Liver (tissue), 9 donors: ENCODE results near the gene OR10A3. TPM values are rescaled to one million over a fixed set of nuclear protein-coding genes. Genes with fewer than 3 reads are reported as not detected.

Experiments used
- DNase-seq: peaks from one replicate; pipeline ENCODE4 v3.0.0-alpha.2; 2017; ENCODE audit warnings: low spot score
- H3K27ac ChIP-seq, 2 donors: one replicate each; pipeline ENCODE4 v1.7.0; 2013; ENCODE audit warnings: inconsistent platforms in 2 of 2, low read length in 2 of 2, control low read depth in 1 of 2, low read depth in 1 of 2, mild to moderate bottlenecking in 1 of 2
- H3K27me3 ChIP-seq, 4 donors: one replicate each; pipeline versions ENCODE4 v1.6.1 to v1.7.0; 2013; ENCODE audit warnings: low read length in 3 of 4, inconsistent platforms in 1 of 4, mild to moderate bottlenecking in 1 of 4, moderate library complexity in 1 of 4; ENCODE audit not compliant: control insufficient read depth in 4 of 4, insufficient read depth in 4 of 4
- H3K36me3 ChIP-seq, 4 donors: one replicate each; pipeline versions ENCODE4 v1.6.1 to v1.7.0; 2013; ENCODE audit warnings: low read length in 3 of 4, mild to moderate bottlenecking in 3 of 4, low read depth in 1 of 4, moderate library complexity in 1 of 4; ENCODE audit not compliant: control insufficient read depth in 4 of 4, insufficient read depth in 3 of 4
- H3K4me1 ChIP-seq, 4 donors: one replicate each; pipeline versions ENCODE4 v1.6.1 to v1.7.0; 2013; ENCODE audit warnings: low read length in 3 of 4, mild to moderate bottlenecking in 3 of 4, moderate library complexity in 1 of 4; ENCODE audit not compliant: control insufficient read depth in 4 of 4, insufficient read depth in 4 of 4
- H3K4me3 ChIP-seq, 3 donors: one replicate each; pipeline versions ENCODE4 v1.6.1 to v1.7.0; 2013; ENCODE audit warnings: low read length in 3 of 3, control low read depth in 1 of 3, low read depth in 1 of 3, mild to moderate bottlenecking in 1 of 3
- H3K9ac ChIP-seq, 2 donors: one replicate each; pipeline ENCODE4 v1.7.0; 2013; ENCODE audit warnings: low read length in 2 of 2, mild to moderate bottlenecking in 2 of 2, moderate library complexity in 2 of 2, control low read depth in 1 of 2, low read depth in 1 of 2
- H3K9me3 ChIP-seq, 4 donors: one replicate each; pipeline versions ENCODE4 v1.6.1 to v1.7.0; 2013; ENCODE audit warnings: low read length in 3 of 4; ENCODE audit not compliant: control insufficient read depth in 4 of 4
- EGR1 ChIP-seq, 2 donors: IDR thresholded peaks; 2 replicates each; pipeline ENCODE4 v1.6.1; 2016 to 2018; ENCODE audit warnings: antibody characterized with exemption in 2 of 2, low read depth in 2 of 2
- FOXA1 ChIP-seq: IDR thresholded peaks from 2 replicates; pipeline ENCODE4 v1.6.1; 2016; ENCODE audit warnings: antibody characterized with exemption
- FOXA2 ChIP-seq: IDR thresholded peaks from 2 replicates; pipeline ENCODE4 v1.6.1; 2016; ENCODE audit warnings: antibody characterized with exemption
- GABPA ChIP-seq, 2 donors: IDR thresholded peaks in 1 of 2; conservative IDR thresholded peaks in 1 of 2; 2 replicates each; pipeline ENCODE4 v1.6.1; 2016; ENCODE audit warnings: antibody characterized with exemption in 2 of 2, mild to moderate bottlenecking in 1 of 2, moderate library complexity in 1 of 2
- HNF4A ChIP-seq, 2 donors: conservative IDR thresholded peaks; 2 replicates each; pipeline ENCODE4 v1.6.1; 2016; ENCODE audit warnings: antibody characterized with exemption in 2 of 2, mild to moderate bottlenecking in 2 of 2
- RAD21 ChIP-seq, 2 donors: IDR thresholded peaks; 2 replicates each; pipeline ENCODE4 v1.6.1; 2016; ENCODE audit warnings: antibody characterized with exemption in 2 of 2, mild to moderate bottlenecking in 2 of 2
- REST ChIP-seq: IDR thresholded peaks from 2 replicates; pipeline ENCODE4 v1.6.1; 2016; ENCODE audit warnings: antibody characterized with exemption, mild to moderate bottlenecking
- RXRA ChIP-seq, 2 donors: IDR thresholded peaks; 2 replicates each; pipeline ENCODE4 v1.6.1; 2017 to 2018; ENCODE audit warnings: antibody characterized with exemption in 2 of 2, mild to moderate bottlenecking in 1 of 2
- ZBTB33 ChIP-seq: IDR thresholded peaks from 2 replicates; pipeline ENCODE4 v1.6.1; 2016; ENCODE audit warnings: antibody characterized with exemption
- WGBS: extraction: QIAGEN DNeasy Blood & Tissue Kit; methylation state at CpG from one replicate; pipeline ENCODE4 v1.1.7; 2013; 5-methylcytosine and 5-hydroxymethylcytosine counted together
- polyA plus RNA-seq, 2 donors: library from polyadenylated mRNA; stranded (reverse) in 1 of 2; unstranded in 1 of 2; fragments of 200-250 nt in 1 of 2; fragments of >200 nt in 1 of 2; fragmentation: Nextera tagmentation in 1 of 2; extraction: Ambion mirVana in 1 of 2; gene quantifications; one replicate each; pipeline versions ENCODE4 v1.2.1 to v1.2.3, GENCODE V29; 2013 to 2015
- total RNA-seq, 2 donors: library from RNA; depleted of rRNA; stranded (reverse); fragments of >200 nt; gene quantifications; one replicate each; pipeline ENCODE4 v1.2.3, GENCODE V29; 2014
- donor health status: healthy.
- donor health status: healthy.
- donor health status: healthy.
- donor health status: healthy.
- donor health status: healthy.

OR10A3 gene
- total and polyA plus RNA-seq, 4 donors = not detected

GRCh38 chr11:7901319-7901854 is 40.1 kb downstream of the OR10A3 start:
- TF ChIP-seq ZBTB33 (no peak), REST (no peak)

GRCh38 chr11:7900686-7901085 is 40.8 kb downstream of the OR10A3 start:
- Histone ChIP-seq H3K4me1 (peaks cover 0 to 16% (median 15%) of the 10 kb centered on the region in 4 donors), H3K27ac (no peak overlapping the region), H3K9ac (no peak overlapping the region), H3K36me3 (no peaks in the 10 kb centered on the region), H3K4me3 (no peak overlapping the region), H3K9me3 (no peaks in the 10 kb centered on the region), H3K27me3 (no peaks in the 10 kb centered on the region)
- 67% methylated on average over 4 of the region's 4 CpGs for WGBS
- no peak for DNase-seq
- TF ChIP-seq HNF4A (conservative IDR thresholded peaks at IDR 0.05) (peak in 1 of 2 donors; percentile 43), EGR1 (IDR thresholded peaks at IDR 0.05; ENCODE audit: low read depth in 2 of 2) (no peak), GABPA (IDR thresholded peaks at IDR 0.05 in 1 of 2, conservative IDR thresholded peaks at IDR 0.05 in 1 of 2) (peak in 1 of 2 donors; percentile 11), RAD21 (IDR thresholded peaks at IDR 0.05) (no peak), RXRA (IDR thresholded peaks at IDR 0.05) (peak in 1 of 2 donors; percentile 46)

More at GRCh38 chr11:7901319-7901854, 40.1 kb downstream of the OR10A3 start:
- H3K27ac ChIP-seq = no peak overlapping the region
- H3K4me1 ChIP-seq = peaks cover 0 to 10% (median 8%) of the 10 kb centered on the region in 4 donors
- no peak overlapping the region for H3K4me3 ChIP-seq
- no peak for DNase-seq
- 66% methylated on average over 3 of the region's 3 CpGs for WGBS
- H3K9ac ChIP-seq = no peak overlapping the region
- no peaks in the 10 kb centered on the region for H3K36me3 ChIP-seq
- no peaks in the 10 kb centered on the region for H3K27me3 ChIP-seq
- H3K9me3 ChIP-seq = no peaks in the 10 kb centered on the region

GRCh38 chr11:7899418-7899817 is 42.1 kb downstream of the OR10A3 start:
- no peaks in the 10 kb centered on the region for H3K27me3 ChIP-seq
- H3K9ac ChIP-seq = no peak overlapping the region
- no peak overlapping the region for H3K27ac ChIP-seq
- peaks cover 0 to 26% (median 25%) of the 10 kb centered on the region in 4 donors for H3K4me1 ChIP-seq
- WGBS = 66% methylated on average over 4 of the region's 4 CpGs
- no peak for DNase-seq
- TF ChIP-seq FOXA2 (no peak), FOXA1 (no peak), RAD21 (IDR thresholded peaks at IDR 0.05) (no peak)
- no peaks in the 10 kb centered on the region for H3K36me3 ChIP-seq
- no peaks in the 10 kb centered on the region for H3K9me3 ChIP-seq
- H3K4me3 ChIP-seq = peak overlapping the region in 1 of 3 donors; percentile 37
